ENCODE data around the gene KRTAP19-2.
"Not testable (repeated sequence)": the region's sequence is repeated elsewhere in the genome, so short reads cannot be mapped to it uniquely, and the experiment has no call there.

Gene KRTAP19-2, protein sequence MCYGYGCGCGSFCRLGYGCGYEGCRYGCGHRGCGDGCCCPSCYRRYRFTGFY

DNA sequence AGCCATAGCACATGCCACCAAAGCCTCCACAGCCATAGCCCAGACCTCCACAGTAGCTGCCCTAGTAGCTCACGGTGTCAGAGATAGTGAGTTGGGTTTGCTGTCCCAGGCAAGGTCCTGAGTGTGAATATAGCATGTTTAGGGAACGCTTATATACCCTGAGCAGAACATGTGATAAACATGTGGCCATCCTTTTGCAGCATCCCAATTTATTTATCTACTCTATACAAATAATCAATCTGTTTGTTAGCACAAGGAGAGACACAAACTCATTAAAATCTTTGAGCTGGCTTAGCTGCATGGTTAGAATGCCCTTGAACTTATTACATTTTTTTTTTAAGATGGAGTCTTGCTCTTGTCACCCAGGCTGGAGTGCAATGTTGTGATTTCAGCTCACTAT is at the start of gene KRTAP19-2:
KRTAP19-2 (minus strand) TSS at position 101 of the 400 bp plus-strand sequence; CDS start at position 13, 88 bp downstream.
- no peak for DNase-seq (ENCODE audit: low read depth)

DNA sequence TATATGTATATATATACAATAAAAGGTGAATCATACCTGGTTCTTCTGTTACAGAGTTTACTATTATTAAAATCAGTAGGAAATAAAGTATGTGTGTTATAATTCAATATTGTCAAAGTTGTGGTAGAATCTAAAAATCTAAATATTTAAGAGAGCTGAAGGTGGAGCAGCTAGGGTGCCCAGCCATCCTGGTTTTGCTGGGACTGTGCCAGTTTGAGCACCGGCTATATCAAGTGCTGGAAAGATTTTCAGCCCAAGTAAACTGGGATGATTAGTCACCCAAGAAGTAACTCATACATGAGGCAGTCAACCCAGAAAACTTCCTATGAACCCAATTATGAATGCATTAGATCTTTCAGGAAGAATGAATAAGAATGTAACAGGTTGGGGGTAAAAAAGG is 31.6 kb upstream of the KRTAP19-2 start:
- no peak for DNase-seq (ENCODE audit: low read depth)

DNA sequence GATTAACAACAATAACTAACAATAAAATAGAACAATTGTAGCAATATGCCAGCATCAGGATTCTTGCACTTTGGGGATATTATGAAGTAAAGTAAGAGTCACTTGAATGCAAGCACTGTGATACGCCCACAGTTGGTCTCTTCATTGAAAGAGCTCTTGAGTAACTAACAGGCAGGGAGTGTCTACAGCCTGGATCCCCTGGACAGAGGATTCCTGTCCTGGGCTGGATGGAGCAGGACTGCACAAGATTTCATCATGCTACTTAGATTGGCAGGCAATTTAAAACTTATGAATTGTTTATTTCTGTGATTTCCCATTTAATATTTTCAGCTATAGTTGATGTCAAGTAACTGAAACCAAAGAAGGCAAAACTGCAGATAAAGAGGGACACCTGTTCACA is 28.4 kb upstream of the KRTAP19-2 start:
- DNase-seq (ENCODE audit: low read depth), result no peak

DNA sequence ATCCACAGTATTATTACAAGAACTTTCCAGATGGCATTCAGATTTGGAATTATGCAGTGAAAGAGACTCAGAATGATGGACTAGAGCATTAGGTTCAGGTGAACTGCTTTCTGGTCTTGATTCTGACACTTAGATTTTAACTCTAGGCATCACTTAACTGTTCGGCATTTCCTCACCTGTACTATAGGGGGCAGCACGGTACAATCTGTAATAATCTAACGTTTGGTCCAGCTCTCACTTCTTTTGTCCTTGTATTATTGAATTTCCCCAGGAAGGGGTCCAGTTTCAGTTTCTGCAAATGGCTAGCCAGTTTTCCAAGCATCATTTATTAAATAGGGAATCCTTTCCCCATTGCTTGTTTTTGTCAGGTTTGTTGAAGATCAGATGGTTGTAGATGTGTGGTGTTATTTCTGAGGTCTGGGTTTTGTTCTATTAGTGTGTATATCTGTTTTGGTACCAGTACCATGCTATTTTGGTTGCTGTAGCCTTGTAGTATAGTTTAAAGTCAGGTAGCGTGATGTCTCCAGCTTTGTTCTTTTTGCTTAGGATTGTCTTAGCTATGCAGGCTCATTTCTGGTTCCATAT is 18.5 kb upstream of the KRTAP19-2 start:
- DNase-seq (ENCODE audit: low read depth), result not testable (repeated sequence)

DNA sequence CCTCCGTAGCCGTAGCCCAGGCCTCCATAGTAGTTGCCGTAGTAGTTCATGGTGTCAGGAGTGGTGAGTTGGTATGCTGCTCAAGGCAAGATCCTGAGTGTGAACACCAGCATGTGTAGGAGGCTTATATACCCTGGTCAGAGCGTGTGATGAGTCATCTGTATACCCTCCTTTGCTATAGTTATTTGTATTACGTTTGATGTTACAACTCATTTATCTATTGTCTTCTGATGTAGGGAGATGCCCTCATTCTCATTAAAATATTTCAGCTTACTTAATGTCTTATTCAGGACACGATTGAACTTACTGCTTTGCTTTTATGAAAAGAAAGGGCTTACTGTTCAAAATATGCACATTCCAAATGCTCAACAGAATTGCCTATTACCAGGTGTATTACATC is 14.8 kb upstream of the KRTAP19-2 start, which contains the start of gene KRTAP19-5:
KRTAP19-5 (minus strand) TSS at position 101 of the 400 bp plus-strand sequence; CDS start at position 50, 51 bp downstream.
- no peak for DNase-seq (ENCODE audit: low read depth)

DNA sequence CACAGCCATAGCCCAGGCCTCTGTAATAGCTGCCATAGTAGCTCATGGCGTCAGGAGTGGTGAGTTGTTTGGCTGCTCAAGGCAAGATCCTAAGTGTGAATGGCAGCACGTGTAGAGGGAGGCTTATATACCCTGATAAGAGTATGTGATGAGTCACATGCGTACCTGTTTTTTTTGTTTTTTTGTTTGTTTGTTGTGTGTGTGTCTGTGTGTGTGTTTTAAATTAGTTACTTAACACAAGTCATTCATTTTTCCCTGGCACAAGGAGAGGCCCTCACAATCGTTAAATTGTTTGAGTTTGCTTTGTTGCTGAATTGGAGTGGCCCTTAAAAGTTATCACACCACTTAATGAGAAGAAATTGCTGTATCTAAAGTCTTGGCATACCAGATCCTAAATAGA is 9.8 kb upstream of the KRTAP19-2 start, which contains the start of gene KRTAP19-4:
KRTAP19-4 (minus strand) TSS at position 101 of the 400 bp plus-strand sequence; CDS start at position 46, 55 bp downstream.
- no peak for DNase-seq (ENCODE audit: low read depth)

DNA sequence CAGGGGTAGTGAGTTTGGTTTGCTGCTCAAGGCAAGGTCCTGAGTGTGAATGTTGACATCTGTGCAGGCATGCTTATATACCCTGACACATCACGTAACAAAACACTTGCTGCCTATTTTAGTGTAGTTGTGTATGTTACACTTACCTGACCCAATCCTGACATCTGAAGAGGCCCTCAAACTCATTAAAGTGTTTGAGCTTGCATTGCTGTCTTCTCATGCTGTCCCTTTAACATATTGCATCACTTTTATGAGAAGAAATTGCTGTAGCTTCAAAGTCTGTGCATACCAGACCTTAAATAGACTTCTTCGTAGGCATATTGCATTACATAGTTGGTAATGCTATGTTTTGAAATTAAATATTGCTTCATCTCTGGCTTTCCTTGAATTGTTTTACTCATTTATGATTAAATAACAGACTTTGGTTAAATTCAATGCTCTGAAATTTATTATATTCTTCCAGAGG is 4.8 kb upstream of the KRTAP19-2 start, which contains the start of gene KRTAP19-3:
KRTAP19-3 (minus strand) TSS at position 51 of the 466 bp plus-strand sequence. CDS start 56 bp downstream, outside the sequence.
- DNase-seq (ENCODE audit: low read depth), result no peak

DNA sequence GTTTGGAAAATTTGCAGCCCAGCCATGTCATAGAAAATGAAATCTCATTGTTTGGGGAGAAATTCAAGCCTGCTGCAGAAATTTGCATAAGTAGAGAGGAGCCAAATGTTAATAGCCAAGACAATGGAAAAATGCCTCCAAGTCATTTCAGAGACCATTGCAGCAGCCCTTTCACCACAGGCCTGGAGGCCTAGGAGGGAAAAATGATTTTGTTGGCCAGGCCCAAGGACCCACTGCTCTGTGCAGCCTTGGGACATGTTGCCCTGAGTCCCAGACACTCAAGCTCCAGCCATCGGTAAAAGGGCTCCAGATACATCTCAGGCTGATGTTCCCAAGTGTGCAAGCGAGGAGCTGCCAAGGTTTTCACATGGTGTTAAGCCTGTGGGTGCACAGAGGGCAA is 1.1 kb downstream of the KRTAP19-2 start:
- DNase-seq (ENCODE audit: low read depth), result no peak

DNA sequence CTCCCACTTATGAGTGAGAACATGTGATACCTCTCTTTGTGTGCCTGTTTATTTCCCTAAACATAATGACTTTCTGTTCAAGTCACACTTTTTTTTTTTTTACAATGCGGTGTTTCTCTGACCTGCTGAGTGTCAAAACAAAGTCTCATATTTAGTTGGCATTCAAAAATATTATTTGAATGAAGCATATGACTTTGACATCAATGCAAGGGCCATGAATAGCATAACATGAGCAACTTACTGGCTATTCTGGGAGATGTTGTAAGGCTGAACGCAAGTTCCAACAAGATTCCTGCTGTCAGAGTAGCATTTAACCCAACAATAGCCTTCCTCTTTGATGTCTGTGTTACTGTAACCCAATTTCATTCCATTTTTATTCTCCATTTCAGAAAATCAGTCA is 5.1 kb downstream of the KRTAP19-2 start:
- no peak for DNase-seq (ENCODE audit: low read depth)

DNA sequence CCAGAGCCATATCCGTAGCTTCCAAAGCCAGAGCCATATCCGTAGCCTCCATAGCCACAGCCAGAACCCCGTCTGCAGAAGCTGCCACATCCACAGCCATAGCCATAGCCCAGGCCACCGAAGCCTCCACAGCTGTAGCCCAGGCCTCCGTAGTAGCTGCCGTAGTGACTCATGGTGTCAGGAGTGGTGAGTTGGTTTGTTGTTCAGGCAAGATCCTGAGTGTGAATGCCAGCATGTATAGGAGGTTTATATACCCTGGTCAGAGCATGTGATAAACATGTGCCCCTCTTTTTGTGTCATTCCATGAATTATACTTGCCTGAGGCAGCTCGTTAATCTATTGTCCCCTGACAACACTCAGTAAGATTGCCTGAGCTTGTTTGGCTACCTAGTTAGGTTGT is 7.1 kb downstream of the KRTAP19-2 start, which contains the start of gene KRTAP19-1:
KRTAP19-1 (minus strand) TSS at position 223 of the 400 bp plus-strand sequence; CDS start at position 173, 50 bp downstream.
- DNase-seq (ENCODE audit: low read depth), result no peak

DNA sequence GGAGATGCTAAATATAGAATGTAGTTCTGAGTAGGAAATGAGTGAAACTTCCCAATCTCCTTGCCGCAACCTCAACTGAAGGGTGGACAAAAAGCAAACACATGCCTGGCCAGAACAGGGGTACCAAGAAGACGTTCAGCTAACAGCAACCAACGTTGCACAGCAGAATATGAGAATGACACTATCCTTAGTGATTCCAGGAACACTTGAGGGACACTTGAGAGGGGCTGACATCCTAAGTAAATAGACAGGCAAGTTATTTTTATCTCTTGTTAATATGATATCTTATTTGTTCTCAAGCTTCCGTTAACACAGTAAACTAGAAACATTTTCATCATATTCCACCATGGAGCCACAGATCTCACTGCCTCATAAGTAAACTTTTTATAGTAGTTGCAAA is 8.0 kb downstream of the KRTAP19-2 start:
- no peak for DNase-seq (ENCODE audit: low read depth)

DNA sequence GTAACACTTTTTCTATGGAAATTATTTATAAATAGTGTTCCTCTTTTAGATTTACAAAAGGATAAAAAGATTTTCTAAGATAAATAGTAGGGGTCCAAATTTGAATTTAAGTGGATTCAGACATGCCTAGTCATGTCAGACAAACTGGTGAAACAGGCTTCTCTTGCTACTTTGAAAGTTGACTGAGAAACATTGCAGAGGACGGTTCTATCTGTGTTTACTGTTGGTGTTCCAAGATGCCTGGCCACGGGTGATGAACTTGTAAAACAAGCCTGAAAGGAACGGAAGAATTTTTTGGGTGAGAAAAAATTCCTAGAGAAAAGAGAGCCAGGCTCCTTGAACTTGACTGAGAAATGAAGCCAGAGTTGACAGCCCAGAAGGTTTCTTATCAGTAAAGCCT is 9.2 kb downstream of the KRTAP19-2 start:
- no peak for DNase-seq (ENCODE audit: low read depth)

DNA sequence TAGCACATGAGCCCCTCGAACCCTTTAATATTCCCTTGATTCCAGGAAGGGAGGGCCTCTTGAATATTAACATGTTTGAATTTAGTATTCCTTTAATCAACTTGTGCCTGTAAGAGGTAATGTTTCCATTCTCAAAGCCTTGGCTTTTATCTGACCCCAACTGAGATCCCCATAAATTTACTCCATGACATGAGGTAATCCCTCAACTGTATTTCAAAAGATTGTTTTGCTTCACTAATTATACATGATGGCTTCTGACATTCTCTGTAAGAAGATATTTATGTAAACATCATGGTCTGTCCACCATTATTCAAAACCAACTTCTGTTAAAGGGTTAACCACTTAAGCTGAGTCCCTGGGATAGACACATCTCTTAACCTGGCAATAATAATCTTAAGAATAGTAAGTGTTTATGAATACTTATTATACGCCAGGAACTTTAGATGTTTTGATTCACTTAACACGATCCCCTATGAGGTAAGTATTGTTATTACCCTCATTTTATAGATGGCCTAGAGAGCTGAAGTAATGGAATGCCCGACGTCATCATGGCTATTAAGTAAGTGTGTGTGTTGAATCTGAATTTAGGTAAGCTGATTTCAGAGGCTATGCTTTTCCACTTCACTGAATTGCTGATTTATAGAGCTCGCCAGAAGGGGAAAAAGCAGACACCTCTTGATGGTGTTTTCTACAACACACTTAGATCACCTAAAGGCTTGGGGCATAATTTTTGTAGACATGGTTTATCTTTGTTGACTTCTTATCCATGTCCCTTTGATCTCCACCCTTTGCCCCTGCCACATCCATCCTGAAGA is 18.1 kb downstream of the KRTAP19-2 start:
- no peak for DNase-seq (ENCODE audit: low read depth)

DNA sequence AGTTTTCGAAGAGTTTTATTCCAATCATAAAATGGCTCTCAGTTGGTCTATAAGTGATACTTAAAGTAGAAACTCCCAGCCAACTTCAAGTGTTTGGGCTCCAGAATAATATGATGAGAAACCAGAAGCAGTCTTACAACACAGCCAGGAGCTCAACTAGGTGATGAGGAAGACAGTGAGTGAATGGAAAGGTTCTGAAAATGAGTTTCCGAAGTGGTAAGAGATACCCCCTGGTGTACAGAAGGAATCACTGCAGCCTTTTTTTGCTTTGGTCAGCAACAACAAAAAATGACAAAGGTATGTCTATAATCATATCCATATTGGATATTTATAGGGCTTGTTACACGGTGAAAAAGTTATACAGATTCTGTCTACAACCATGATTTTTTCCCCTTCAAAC is 23.5 kb downstream of the KRTAP19-2 start:
- DNase-seq (ENCODE audit: low read depth), result no peak

DNA sequence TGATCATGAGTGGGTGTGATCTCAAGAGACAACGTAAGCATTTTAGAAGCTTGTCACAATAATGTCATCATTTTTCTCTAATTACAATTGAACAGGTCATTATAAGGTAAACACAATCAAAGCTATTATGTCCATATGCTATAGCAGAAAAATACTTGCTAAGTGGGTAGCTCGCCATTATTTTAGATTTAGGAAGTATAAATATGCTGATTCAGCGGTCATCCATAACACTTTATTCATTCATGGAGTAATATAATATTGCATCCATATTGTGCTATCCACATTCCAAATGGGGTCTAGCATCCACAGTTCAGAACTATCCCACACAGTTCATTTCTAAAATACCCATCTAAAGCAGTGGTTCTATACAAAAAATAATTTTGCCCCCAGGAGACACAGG is 38.7 kb downstream of the KRTAP19-2 start:
- no peak for DNase-seq (ENCODE audit: low read depth)

DNA sequence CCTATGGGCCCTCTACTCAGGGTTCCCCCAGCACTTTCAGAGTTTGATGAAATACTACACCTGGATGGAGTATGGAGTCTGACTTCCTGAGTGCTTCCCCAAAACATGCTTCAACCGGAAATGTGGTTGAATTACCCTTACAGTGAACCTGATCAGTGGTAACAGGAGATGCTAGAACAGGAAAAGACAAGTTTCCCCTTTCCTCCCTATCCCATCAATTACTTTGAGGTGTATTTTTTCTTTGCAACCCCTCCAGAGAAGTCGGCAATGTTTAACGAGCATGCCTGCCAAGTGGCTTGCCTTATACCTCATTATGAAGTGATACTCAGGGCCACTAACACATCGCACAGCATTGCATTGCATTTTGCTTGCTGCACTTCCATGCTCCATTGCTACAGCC is 40.2 kb downstream of the KRTAP19-2 start:
- no peak for DNase-seq (ENCODE audit: low read depth)

DNA sequence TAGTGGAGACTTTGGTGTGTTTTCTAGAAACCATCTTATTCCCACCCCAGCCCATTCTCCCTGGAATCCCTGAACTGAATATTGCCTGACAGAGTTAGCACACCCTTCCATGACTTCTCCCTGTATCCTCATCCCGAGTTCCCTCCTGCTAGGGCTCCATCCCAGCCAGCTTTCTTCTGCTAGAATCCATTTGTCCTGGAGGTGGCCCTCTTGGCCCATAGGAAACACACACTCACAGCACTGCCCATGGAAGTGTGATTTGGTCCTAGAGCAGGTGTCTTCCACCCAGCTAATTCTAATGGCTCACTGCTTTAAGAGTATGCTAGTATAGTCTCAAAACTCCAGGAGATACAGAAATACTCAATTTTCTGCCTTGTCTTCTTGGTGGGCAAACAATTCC is 43.0 kb downstream of the KRTAP19-2 start:
- no peak for DNase-seq (ENCODE audit: low read depth)

DNA sequence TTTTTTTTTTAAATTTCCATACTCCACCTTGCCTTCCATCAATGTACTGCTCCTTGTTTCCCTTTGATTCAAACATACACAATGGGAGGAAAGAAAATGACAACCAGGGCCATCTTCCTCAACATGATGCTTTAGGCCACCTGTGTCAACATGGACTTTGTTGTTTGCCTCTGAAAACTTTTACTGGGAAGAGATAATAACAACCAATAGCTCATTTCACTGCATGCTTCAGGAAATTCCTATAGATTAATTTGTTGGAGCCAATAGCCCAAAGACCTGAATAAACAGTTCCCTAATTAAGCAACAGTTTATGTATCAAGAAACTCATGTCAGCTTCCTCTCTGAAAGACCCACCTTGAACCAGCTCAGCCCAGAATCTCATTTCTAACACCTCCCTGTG is 44.0 kb downstream of the KRTAP19-2 start:
- no peak for DNase-seq (ENCODE audit: low read depth)

DNA sequence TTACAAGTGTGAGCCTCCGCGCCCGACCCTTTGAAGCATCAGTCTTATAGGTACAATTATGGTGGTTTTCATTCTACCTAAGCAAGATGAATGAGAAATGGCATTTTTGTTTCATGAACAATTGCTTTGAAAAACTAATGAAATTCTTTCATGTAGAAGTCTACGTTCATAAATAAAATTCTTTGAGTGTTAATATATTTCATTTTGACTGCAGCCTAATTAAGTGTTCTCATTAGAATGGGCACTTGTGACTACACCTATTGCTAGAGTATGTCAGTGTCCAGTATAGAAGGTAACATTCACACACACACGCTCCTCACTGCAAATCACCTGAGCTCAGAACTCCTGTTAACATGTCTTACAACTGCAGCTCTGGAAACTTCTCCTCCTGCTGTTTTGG is 47.3 kb downstream of the KRTAP19-2 start, which contains the start of gene KRTAP15-1:
KRTAP15-1 (plus strand) TSS at position 301 of the 400 bp plus-strand sequence; CDS start at position 354, 53 bp downstream.
- DNase-seq (ENCODE audit: low read depth), result no peak
